HG02852 (cell line): Measurements from ENCODE around the gene TMEM63A.
"Not testable (repeated sequence)": the region's sequence is repeated elsewhere in the genome, so short reads cannot be mapped to it uniquely, and the experiment has no call there.

ENCODE experiments used
- ATAC-seq: cut with Tn5 transposase; IDR thresholded peaks from one replicate; pipeline ENCODE4 v1.9.1; 2021; ENCODE audit warnings: mild to moderate bottlenecking, moderate library complexity; ENCODE audit not compliant: unreplicated experiment

TMEM63A gene

GRCh38 chr1:225806736-225807135, 75.4 kb downstream of the TMEM63A start:
- ATAC-seq: not testable (repeated sequence)

GRCh38 chr1:225806249-225806648, 75.9 kb downstream of the TMEM63A start:
- no peak for ATAC-seq

GRCh38 chr1:225801146-225801545, 81.0 kb downstream of the TMEM63A start:
- ATAC-seq: not testable (repeated sequence)

- ATAC-seq: not testable (repeated sequence)
These were observed 86.1 kb downstream of the TMEM63A start for GRCh38 chr1:225796097-225796496.
